MG63 (cell line): Measurements from ENCODE around the gene TACR2. TPM values are rescaled to one million over a fixed set of nuclear protein-coding genes. Genes with fewer than 3 reads are reported as not detected.

Experiments used
- DNase-seq: peaks from one replicate; pipeline ENCODE4 v3.0.0-alpha.2; 2020
- H3K27me3 ChIP-seq: fragments of 250-450 bp; sonication (Bioruptor Pico); 2 replicates; pipeline ENCODE4 v1.5.1; 2020; ENCODE audit warnings: mild to moderate bottlenecking, moderate library complexity
- H3K36me3 ChIP-seq: fragments of 250-450 bp; sonication (Bioruptor Pico); 2 replicates; pipeline ENCODE4 v1.5.1; 2020; ENCODE audit warnings: mild to moderate bottlenecking, moderate library complexity
- H3K4me3 ChIP-seq: fragments of 250-450 bp; sonication (Bioruptor Pico); 2 replicates; pipeline ENCODE4 v1.5.1; 2020; ENCODE audit warnings: mild to moderate bottlenecking, moderate library complexity
- H3K9me3 ChIP-seq: fragments of 250-450 bp; sonication (Bioruptor Pico); 2 replicates; pipeline ENCODE4 v1.5.1; 2020; ENCODE audit warnings: mild to moderate bottlenecking, moderate library complexity
- total RNA-seq: library from RNA; depleted of rRNA; stranded (reverse); fragments of >200 nt; shearing (Covaris generic); gene quantifications from 2 replicates; pipeline ENCODE4 v1.2.3, GENCODE V29; 2014; ENCODE audit warnings: low replicate concordance

The TACR2 gene
- total RNA-seq, 1 experiment from 2014 or later = not detected

DNA sequence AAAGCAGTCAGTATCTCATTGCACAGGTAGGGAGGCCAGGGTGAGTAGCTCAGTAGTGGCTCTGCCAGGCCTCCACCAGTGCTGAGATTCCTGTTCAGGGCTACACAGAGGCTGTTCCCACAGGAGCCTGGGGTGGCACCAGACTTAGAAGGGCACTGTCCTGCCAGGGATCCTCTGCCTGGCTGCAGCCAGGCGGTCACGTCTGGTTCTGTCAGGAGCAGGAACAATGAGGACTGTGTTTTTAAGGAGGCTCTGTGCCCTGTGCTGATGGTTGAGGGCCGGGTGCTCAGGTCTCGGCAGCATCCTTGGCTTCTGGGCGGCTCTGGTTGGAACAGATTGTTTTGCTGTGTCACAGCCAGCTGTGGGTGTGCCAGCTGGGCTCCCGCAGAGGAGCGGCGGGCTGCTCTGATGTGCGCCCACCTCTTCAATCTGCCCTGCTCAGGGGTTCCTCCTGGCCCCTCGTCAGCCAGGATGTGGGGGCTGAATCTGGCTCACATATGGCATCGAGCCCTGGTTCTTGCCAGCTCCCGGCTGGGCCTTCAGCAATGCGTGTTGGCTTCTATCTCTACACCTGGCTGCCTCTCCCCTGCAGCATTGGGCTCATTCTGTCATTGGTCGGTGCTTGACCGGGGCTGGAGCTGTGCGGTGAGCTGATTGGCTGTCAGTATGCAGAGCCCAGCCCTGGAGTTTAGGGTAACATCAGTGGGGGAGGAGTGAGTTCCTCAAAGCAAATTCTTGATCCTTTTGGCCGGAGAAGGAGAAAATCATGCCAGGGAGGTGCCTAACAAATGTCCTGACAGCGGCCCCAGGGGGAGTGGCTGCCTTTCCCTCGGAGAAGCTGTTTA, 41.2 kb downstream of the TACR2 start:
- no peaks in the 10 kb centered on the region for H3K27me3 ChIP-seq
- H3K4me3 ChIP-seq = no peak overlapping the region
- peak; percentile 89 for DNase-seq
- no peaks in the 10 kb centered on the region for H3K9me3 ChIP-seq
- H3K36me3 ChIP-seq = peaks cover 35% of the 10 kb centered on the region

- no peak for DNase-seq
- Histone ChIP-seq H3K36me3 (peaks cover 35% of the 10 kb centered on the region), H3K27me3 (no peaks in the 10 kb centered on the region), H3K9me3 (no peaks in the 10 kb centered on the region), H3K4me3 (no peak overlapping the region)
Observed at GRCh38 chr10:69374931-69375306, 41.8 kb downstream of the TACR2 start.

- H3K9me3 ChIP-seq = no peaks in the 10 kb centered on the region
- H3K4me3 ChIP-seq = no peak overlapping the region
- peaks cover 40% of the 10 kb centered on the region for H3K36me3 ChIP-seq
- no peaks in the 10 kb centered on the region for H3K27me3 ChIP-seq
- DNase-seq = no peak
Observed at GRCh38 chr10:69374242-69374641, 42.5 kb downstream of the TACR2 start.

- Histone ChIP-seq H3K36me3 (peaks cover 32% of the 10 kb centered on the region), H3K4me3 (no peak overlapping the region), H3K9me3 (no peaks in the 10 kb centered on the region), H3K27me3 (no peaks in the 10 kb centered on the region)
- no peak for DNase-seq
Observed at GRCh38 chr10:69372126-69372980, 44.4 kb downstream of the TACR2 start.

DNA sequence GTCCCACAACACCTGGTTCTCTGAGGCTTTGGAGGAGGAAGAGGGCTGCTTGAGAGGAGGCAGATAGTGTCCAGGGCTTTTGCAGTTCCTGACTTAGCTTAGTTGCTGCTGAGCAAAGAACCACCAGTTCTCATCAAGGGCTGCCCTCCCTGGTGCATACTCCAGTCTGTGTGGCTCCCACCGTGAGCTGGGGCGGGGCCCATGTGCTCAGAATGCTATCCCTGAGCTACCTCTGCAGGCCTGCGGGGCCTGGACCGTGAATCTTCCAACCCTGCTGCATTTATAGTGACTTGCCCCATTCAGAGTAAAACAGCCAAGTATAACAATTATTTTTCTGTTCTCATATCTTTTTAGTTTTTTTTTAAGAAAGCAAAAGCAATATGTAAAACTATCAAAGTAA, 49.2 kb downstream of the TACR2 start:
- Histone ChIP-seq H3K36me3 (peaks cover 54% of the 10 kb centered on the region), H3K4me3 (no peak overlapping the region), H3K27me3 (no peaks in the 10 kb centered on the region), H3K9me3 (no peaks in the 10 kb centered on the region)
- no peak for DNase-seq

- Histone ChIP-seq H3K9me3 (no peaks in the 10 kb centered on the region), H3K27me3 (no peaks in the 10 kb centered on the region), H3K4me3 (no peak overlapping the region), H3K36me3 (peaks cover 52% of the 10 kb centered on the region)
- no peak for DNase-seq
Observed at GRCh38 chr10:69366738-69367137, 50.0 kb downstream of the TACR2 start.

DNA sequence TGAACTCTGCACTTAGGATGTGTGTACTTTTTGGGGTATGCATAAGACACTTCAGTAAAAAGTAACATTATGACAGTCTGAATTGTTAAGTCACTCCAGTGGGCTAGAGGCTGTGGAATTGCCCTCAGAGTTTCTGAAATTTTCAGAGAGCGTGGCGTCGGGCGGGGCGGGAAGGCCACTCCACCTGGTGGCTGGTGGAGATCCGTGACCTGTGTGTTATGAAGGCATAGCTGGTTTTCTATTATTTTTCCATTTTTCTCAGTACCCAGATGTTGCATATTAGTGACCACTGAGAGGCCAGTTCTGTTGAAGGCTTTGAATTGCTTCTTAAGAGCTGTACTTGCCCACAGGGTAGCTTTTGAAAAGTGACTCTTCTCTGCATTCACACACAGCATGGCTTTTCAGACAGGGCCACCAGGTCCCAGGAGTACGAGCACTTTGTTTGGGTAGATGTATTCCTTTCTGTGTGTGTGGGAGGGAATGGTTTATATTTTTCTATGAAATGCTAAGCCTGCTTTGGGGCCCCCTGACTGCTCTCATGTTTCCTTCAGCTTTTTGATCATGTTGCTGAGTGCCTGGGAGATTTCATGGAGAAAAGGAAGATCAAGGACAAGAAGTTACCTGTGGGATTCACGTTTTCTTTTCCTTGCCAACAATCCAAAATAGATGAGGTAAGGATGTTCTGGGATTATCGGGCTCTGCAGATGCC, 52.3 kb downstream of the TACR2 start:
- H3K27me3 ChIP-seq = no peaks in the 10 kb centered on the region
- no peak overlapping the region for H3K4me3 ChIP-seq
- DNase-seq = no peak
- peaks cover 50% of the 10 kb centered on the region for H3K36me3 ChIP-seq
- no peaks in the 10 kb centered on the region for H3K9me3 ChIP-seq

DNA sequence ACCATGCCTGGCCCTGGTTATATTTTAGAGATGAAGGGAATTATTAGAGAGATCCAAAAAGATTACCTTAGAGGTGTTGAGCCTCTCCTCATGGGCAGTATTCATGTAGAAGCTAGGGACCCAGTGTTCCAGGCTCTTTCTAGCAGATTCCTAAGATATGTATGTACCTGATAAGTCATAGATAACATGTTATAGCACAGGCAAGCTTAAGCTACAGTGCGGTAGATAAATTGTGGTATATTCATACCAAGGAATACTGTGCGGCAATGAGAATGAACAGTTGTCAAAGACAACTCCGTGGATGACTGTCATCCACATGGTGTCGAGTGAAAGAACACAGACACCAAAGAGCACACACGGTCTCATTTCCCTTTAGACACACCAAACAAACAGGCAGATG, 53.1 kb downstream of the TACR2 start:
- H3K27me3 ChIP-seq = no peaks in the 10 kb centered on the region
- DNase-seq = no peak
- H3K36me3 ChIP-seq = peaks cover 47% of the 10 kb centered on the region
- no peaks in the 10 kb centered on the region for H3K9me3 ChIP-seq
- no peak overlapping the region for H3K4me3 ChIP-seq

DNA sequence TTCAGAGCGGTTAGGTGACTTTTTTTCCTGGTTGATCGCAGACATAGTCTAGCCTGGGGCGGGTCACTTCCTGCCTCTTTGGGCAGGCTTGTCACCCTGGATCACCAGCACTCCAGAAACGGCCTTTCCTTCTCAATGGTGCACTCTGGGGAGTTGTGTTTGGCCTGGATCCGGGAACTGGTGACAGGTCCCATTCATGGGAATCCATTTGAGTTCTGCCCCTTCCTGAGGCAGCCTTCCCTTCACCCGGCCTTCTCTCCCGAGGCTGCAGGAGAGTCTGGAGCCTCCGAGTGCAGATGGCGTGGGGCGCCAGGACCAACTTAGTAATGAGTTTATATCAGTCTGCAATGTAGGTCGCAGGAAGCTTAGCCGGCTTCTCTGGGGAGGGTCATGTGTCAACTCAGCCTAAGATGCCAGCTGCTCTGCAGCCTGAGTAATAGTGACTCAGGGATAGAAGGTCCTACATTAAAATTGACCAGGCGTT, 54.2 kb downstream of the TACR2 start:
- peak; percentile 89 for DNase-seq
- no peaks in the 10 kb centered on the region for H3K9me3 ChIP-seq
- H3K36me3 ChIP-seq = peaks cover 47% of the 10 kb centered on the region
- no peak overlapping the region for H3K4me3 ChIP-seq
- H3K27me3 ChIP-seq = no peaks in the 10 kb centered on the region

- Histone ChIP-seq H3K4me3 (no peak overlapping the region), H3K27me3 (no peaks in the 10 kb centered on the region), H3K36me3 (peaks cover 43% of the 10 kb centered on the region), H3K9me3 (no peaks in the 10 kb centered on the region)
- DNase-seq = peak; percentile 80
Observed at GRCh38 chr10:69361303-69361614, 55.5 kb downstream of the TACR2 start.

GRCh38 chr10:69360485-69361302, 56.0 kb downstream of the TACR2 start:
- H3K4me3 ChIP-seq = no peak overlapping the region
- no peaks in the 10 kb centered on the region for H3K9me3 ChIP-seq

DNA sequence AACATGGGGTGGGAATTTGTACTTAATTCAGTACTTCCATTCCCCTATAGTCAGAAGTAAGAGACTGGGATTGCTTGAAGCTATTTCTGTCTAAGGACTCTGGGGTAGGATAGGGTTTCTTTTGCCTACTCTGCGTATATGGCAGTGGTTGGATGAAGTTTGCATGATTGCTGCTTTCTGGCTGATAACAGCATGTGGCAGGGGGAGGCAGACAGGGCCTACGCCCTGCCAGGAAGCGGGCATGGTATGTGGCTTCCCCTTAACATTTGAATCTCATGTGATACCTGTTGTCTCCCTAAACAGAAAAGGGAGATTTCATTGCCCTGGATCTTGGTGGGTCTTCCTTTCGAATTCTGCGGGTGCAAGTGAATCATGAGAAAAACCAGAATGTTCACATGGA, 57.1 kb downstream of the TACR2 start:
- Histone ChIP-seq H3K9me3 (no peaks in the 10 kb centered on the region), H3K27me3 (no peaks in the 10 kb centered on the region), H3K4me3 (no peak overlapping the region), H3K36me3 (peaks cover 26% of the 10 kb centered on the region)
- DNase-seq = no peak

More at GRCh38 chr10:69360485-69361302, 56.0 kb downstream of the TACR2 start:
- no peaks in the 10 kb centered on the region for H3K27me3 ChIP-seq
- DNase-seq = peak; percentile 84
- H3K36me3 ChIP-seq = peaks cover 37% of the 10 kb centered on the region

GRCh38 chr10:69359148-69359547, 57.6 kb downstream of the TACR2 start:
- DNase-seq = no peak
- H3K9me3 ChIP-seq = no peaks in the 10 kb centered on the region
- H3K36me3 ChIP-seq = peaks cover 22% of the 10 kb centered on the region
- no peaks in the 10 kb centered on the region for H3K27me3 ChIP-seq
- no peak overlapping the region for H3K4me3 ChIP-seq

GRCh38 chr10:69358148-69358795, 58.4 kb downstream of the TACR2 start:
- no peaks in the 10 kb centered on the region for H3K27me3 ChIP-seq
- DNase-seq = no peak
- no peaks in the 10 kb centered on the region for H3K9me3 ChIP-seq
- no peak overlapping the region for H3K4me3 ChIP-seq
- peaks cover 16% of the 10 kb centered on the region for H3K36me3 ChIP-seq

DNA sequence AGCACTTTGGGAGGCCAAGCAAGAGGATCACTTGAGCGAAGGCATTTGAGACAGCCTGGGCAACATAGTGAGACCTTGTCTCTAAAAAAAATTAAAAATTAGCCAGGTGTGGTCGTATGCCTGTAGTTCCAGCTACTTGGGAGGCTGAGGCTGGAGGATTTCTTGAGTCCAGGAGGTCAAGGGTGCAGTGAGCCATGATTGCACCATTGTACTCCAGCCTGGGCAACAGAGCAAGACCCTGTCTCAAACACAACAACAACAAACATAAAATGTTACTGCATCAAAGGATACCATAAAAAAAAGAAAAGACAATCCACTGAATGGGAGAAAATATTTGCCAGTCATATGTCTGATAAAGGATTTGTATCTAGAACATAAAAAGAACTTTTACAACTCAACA, 60.5 kb downstream of the TACR2 start:
- peaks cover 10% of the 10 kb centered on the region for H3K36me3 ChIP-seq
- DNase-seq = no peak
- no peaks in the 10 kb centered on the region for H3K9me3 ChIP-seq
- no peak overlapping the region for H3K4me3 ChIP-seq
- H3K27me3 ChIP-seq = no peaks in the 10 kb centered on the region
